CD4-positive, alpha-beta T cell treated with Interleukin-21 for 1 hour (primary cell): ENCODE results near the gene ANKRD16.
"Not testable (repeated sequence)": the region's sequence is repeated elsewhere in the genome, so short reads cannot be mapped to it uniquely, and the experiment has no call there.

Source experiments
- DNase-seq: peaks from one replicate; pipeline ENCODE4 v3.0.0-alpha.2; 2020

Gene ANKRD16

GRCh38 chr10:5831446-5831782 is 58.3 kb downstream of the ANKRD16 start:
- no peak for DNase-seq

GRCh38 chr10:5830629-5831445 is 58.9 kb downstream of the ANKRD16 start:
- no peak for DNase-seq

GRCh38 chr10:5829267-5829666 is 60.4 kb downstream of the ANKRD16 start:
- no peak for DNase-seq

- no peak for DNase-seq
These were observed 61.0 kb downstream of the ANKRD16 start for GRCh38 chr10:5828725-5829124.

- DNase-seq: no peak
These were observed 61.9 kb downstream of the ANKRD16 start for GRCh38 chr10:5827841-5828240.

- not testable (repeated sequence) for DNase-seq
These were observed 63.2 kb downstream of the ANKRD16 start for GRCh38 chr10:5826511-5826910.

- no peak for DNase-seq
These were observed 70.8 kb downstream of the ANKRD16 start for GRCh38 chr10:5818894-5819293.

- no peak for DNase-seq
These were observed 71.7 kb downstream of the ANKRD16 start for GRCh38 chr10:5818048-5818331.

GRCh38 chr10:5817322-5818047 is 72.2 kb downstream of the ANKRD16 start:
- peak; percentile 14 for DNase-seq

- no peak for DNase-seq
These were observed 73.5 kb downstream of the ANKRD16 start for GRCh38 chr10:5816170-5816569.

GRCh38 chr10:5814110-5815107 is 75.3 kb downstream of the ANKRD16 start:
- no peak for DNase-seq

- peak; percentile 97 for DNase-seq
These were observed 76.2 kb downstream of the ANKRD16 start, which contains the start of gene GDI2 for GRCh38 chr10:5813341-5814109. Gene GDI2, minus strand, starts transcription at chr10:5813434. Its CDS starts 176 bp downstream, at chr10:5813258.

- no peak for DNase-seq
These were observed 76.7 kb downstream of the ANKRD16 start for GRCh38 chr10:5813091-5813340.

GRCh38 chr10:5812283-5813090 is 77.2 kb downstream of the ANKRD16 start:
- DNase-seq: peak; percentile 49
